GM18873 (cell line): ENCODE data around the gene DDX10.

Experiments
- ATAC-seq: cut with Tn5 transposase; IDR thresholded peaks from one replicate; pipeline ENCODE4 v1.9.1; 2021; ENCODE audit warnings: mild to moderate bottlenecking, moderate library complexity, moderate number of reproducible peaks; ENCODE audit not compliant: unreplicated experiment, low FRiP score

The DDX10 gene

GRCh38 chr11:108863528-108863927, 198.7 kb downstream of the DDX10 start:
- ATAC-seq, result no peak

DNA sequence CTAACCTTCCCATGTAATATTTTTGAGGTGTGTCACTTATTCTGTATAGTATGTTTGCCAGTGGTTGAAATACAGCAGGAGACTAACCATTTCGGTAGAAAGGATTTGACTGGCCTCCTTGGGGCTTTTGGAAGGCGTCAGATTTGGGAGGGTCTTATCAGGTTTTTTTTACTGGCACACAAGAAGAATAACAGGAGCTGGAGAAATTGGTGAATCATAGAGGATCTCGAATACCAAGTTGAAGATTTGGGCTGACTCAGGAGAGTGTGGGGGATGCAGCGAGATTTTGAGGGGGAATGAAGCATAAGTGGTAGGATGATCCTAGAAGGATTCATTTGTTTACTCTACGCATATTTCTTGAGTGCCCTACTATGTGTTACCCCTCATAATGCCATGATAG, 200.5 kb downstream of the DDX10 start:
- no peak for ATAC-seq

DNA sequence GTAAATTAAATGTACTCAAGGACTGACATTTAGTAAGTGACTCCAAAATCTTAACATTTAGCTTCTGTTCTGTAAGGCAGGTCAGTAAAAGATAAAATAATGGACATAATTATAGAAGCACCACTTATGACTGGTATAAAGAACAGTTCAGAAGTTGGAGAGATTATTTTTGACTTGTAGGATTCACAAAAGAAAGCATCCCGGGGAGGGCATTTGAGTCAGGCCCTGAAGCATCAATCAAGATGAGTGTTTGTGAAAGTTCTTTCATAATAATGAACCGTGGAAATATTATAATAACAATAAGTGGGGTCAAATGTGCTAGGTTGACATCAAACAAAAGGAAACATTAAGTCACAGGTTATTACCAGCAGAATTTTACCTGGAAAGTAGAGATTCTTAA, 201.9 kb downstream of the DDX10 start:
- ATAC-seq, result no peak

DNA sequence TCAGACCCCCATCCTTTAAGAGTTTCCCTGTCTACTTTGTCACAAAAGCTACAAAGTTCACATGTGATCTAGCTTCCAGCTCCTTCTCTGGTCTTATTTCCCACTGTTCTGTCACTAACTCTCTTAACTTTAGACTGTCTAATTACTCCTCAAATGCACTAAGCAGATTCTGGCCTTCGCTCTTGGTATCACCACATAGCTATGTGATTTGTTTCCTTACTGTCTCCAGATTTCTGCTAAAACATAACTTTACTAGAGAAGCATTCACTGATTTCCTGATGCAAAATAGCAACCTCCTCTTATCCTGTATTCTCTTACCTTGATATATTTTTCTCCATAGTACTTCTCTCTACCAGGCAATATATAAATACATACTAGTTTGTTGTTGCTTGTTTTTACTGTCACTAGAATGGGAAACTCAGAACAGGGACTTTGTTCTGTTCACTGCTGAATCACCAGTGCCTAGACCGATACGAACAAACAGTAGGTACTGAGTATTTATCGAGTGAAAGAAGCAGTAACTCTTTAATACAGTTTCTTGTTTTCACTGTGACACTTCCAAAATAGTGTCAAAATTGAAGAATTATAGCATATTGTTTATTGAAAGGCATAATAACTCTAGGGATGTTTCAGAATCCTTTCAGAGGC, 205.6 kb downstream of the DDX10 start:
- no peak for ATAC-seq

DNA sequence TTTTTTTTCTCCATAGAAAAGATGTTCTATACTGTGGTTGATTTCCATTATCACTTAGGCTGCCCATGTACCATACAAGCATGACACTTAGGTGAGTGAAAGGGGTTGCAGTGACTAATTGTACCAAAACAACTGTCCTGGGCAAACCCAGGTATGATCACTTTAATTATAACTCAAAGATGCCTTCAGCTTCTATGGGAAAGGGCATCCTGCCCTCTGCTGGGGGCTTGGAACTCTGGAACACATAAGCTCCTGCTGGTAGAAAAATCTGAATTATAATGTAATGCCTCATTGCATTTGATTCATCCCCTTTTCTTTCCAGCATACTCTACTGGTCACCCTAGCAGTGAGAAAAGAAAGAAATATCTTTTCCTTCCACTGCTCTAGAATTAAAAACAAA, 206.3 kb downstream of the DDX10 start:
- ATAC-seq, result no peak

GRCh38 chr11:108871867-108872266, 207.0 kb downstream of the DDX10 start:
- no peak for ATAC-seq

- no peak for ATAC-seq
Observed at GRCh38 chr11:108872781-108873291, 208.0 kb downstream of the DDX10 start.

DNA sequence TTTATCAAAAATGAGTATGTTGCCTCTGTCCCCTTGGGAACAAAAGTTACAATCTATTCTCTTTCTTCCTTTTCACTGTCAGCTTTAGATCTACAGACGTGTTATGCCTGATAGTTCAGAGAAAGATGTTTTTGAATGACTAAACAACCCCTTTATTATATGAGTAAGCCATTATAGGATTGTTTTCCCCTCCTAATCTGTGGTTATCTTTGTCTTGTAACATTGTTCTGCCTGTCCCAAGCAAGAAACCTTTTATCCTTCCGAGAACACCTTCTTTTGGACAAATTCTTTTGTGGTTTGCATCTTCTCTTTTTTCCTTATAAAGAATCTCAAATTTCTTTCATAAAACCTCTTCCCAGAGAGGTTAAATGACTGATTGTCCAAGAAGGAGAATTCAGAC, 208.4 kb downstream of the DDX10 start:
- no peak for ATAC-seq

GRCh38 chr11:108873941-108874340, 209.1 kb downstream of the DDX10 start:
- ATAC-seq, result no peak

DNA sequence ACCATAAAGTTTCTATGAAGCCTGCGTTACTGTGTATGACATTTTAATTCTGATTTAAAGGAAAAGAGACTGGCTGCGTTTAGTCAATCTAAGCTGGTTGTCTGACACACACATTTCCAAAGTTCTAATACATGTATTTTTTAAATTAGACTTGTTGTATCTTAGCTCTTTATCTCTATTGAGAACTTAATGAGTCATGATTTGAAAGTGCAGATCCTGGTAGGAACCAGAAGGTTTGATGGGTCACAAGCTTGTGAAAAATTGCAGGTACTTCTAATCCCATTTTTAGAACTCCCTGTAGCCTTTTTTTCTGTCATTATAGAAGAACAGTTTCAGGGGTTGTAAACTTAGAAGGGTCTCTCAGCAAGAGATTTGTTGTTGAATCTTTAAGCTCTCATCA, 210.3 kb downstream of the DDX10 start:
- ATAC-seq, result no peak

DNA sequence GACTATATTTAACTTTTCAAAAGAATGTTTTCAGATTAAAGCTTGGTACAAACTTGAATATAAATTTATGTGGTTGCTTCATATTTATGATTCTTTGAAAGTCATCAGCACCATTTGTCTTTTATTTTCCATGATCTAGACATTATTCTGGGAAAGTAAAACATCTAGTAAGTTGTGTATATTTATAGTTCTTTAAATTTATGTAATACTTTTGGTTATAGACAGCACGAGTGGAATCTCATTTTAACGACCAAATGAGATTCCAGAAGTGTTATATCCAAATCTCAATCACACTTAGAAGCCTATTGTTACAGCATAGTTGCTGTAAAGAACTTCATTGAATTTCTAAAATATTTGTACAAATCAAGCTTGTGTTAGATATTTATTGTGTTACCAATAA, 212.3 kb downstream of the DDX10 start:
- no peak for ATAC-seq

DNA sequence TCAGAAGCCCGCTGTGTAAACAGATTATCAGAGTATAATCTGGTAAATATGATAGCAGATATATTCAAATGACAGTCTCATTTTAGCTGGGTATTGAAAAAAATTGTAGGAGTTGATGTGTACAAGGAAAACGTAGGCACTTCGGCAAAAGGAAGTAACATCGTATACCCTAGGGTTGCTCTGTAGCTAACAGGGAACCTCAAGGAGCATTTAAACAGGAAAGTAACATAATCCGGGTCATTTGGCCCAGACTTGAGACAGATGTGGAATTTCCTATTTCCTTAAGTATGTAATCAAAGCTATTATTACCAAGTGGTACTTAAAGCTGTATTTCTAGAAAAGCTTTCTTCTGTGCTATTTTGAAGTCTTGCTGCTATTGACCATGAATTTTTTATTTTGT, 215.6 kb downstream of the DDX10 start:
- ATAC-seq, result no peak

- no peak for ATAC-seq
Observed at GRCh38 chr11:108881131-108881530, 216.3 kb downstream of the DDX10 start.

GRCh38 chr11:108882211-108882831, 217.5 kb downstream of the DDX10 start:
- ATAC-seq, result no peak

DNA sequence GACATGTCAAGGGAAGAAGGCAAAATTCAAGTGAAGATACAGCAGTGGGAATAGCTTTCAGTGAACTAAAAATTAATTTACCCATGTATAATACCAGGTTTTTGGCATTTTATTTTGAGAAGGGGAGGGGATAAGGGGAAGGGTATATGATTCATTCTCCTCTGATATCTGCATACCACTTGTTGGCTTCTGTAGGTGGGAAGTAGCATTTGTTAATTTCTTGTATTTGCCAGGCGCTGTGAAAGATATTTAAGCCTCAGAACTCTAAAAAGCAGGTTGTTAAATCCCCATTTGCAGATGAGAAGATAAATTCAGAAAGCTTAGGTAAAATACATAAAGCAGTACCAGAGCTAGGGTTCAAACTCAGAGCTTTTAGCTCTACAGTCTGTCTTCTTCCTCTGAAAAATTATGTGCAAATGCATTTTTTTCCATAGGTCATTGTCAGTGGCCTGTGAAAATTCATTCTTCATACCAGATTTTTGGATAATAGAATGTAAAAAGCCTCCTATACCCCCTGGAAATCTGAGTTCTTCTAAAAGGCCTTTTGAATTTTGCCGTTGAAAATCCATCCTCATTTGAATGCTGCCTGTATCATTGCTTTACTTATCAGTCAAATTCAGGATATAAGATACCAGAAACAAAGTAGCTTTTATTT, 221.3 kb downstream of the DDX10 start:
- ATAC-seq, result no peak

- ATAC-seq, result no peak
Observed at GRCh38 chr11:108886660-108887009, 221.8 kb downstream of the DDX10 start.

GRCh38 chr11:108887436-108888238, 222.8 kb downstream of the DDX10 start:
- no peak for ATAC-seq

GRCh38 chr11:108890482-108891105, 225.7 kb downstream of the DDX10 start:
- ATAC-seq, result no peak

DNA sequence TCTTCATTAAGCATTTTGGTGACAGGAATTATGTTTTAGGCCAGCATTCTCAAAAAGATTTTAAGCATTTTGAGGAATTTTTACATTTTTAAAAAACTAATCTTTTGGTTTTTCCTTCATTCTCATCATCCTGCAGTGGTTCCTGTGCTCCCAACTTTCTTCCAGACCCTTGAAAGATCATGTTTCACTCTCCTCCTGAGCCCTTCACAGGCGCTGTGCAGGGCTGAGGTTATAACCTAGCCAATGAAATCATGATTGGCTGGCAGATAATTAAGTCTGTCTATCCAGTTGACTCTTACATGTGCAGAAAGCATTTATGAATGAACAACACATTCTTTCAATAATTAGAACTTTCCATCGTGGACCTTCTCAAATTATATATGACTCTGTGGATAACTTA, 226.3 kb downstream of the DDX10 start:
- no peak for ATAC-seq

GRCh38 chr11:108891909-108892511, 227.1 kb downstream of the DDX10 start:
- ATAC-seq, result no peak
